Mesenchymal stem cell (in vitro differentiated cells and primary cell): Measurements from ENCODE around the gene IL1RL2.

ENCODE experiments used
- DNase-seq: peaks from one replicate; pipeline ENCODE4 v3.0.0-alpha.2; 2013
- H2AFZ ChIP-seq: one replicate; pipeline ENCODE4 v1.6.1; 2013; ENCODE audit warnings: low read depth, mild to moderate bottlenecking, control low read depth, inconsistent platforms, low read length, moderate library complexity
- H2AK5ac ChIP-seq: 2 replicates; pipeline ENCODE4 v1.6.1; 2013; ENCODE audit warnings: low read length, moderate library complexity, mild to moderate bottlenecking, inconsistent platforms; ENCODE audit not compliant: severe bottlenecking
- H2BK120ac ChIP-seq: one replicate; pipeline ENCODE4 v1.6.1; 2013; ENCODE audit warnings: low read depth, mild to moderate bottlenecking, inconsistent platforms, low read length, moderate library complexity
- H2BK12ac ChIP-seq, 2 experiments: one replicate each; pipeline ENCODE4 v1.6.1; 2013; ENCODE audit warnings: inconsistent platforms in 2 of 2, low read length in 2 of 2, mild to moderate bottlenecking in 2 of 2, moderate library complexity in 2 of 2, control low read depth in 1 of 2
- H2BK15ac ChIP-seq: one replicate; pipeline ENCODE4 v1.6.1; 2013; ENCODE audit warnings: mild to moderate bottlenecking, low read depth, inconsistent platforms; ENCODE audit not compliant: poor library complexity, severe bottlenecking
- H2BK5ac ChIP-seq: 2 replicates; pipeline ENCODE4 v1.6.1; 2013; ENCODE audit warnings: low read depth, mild to moderate bottlenecking, low read length, control low read depth, inconsistent platforms; ENCODE audit not compliant: poor library complexity, severe bottlenecking
- H3K14ac ChIP-seq, 2 experiments: one replicate each; pipeline ENCODE4 v1.6.1; 2013; ENCODE audit warnings: inconsistent platforms in 2 of 2, low read length in 2 of 2, control low read depth in 1 of 2, mild to moderate bottlenecking in 1 of 2, moderate library complexity in 1 of 2
- H3K18ac ChIP-seq, 2 experiments: one replicate each; pipeline ENCODE4 v1.6.1; 2013; ENCODE audit warnings: inconsistent platforms in 2 of 2, low read length in 2 of 2, control low read depth in 1 of 2, low read depth in 1 of 2, mild to moderate bottlenecking in 1 of 2
- H3K23ac ChIP-seq, 2 experiments: one replicate each; pipeline ENCODE4 v1.6.1; 2013; ENCODE audit warnings: inconsistent platforms in 2 of 2, low read length in 2 of 2, mild to moderate bottlenecking in 2 of 2, moderate library complexity in 2 of 2, control low read depth in 1 of 2
- H3K27ac ChIP-seq: 2 replicates; pipeline ENCODE4 v1.5.1; 2013; ENCODE audit warnings: mild to moderate bottlenecking, moderate library complexity, low read length, control low read depth, inconsistent platforms; ENCODE audit not compliant: poor library complexity, severe bottlenecking
- H3K27me3 ChIP-seq, 2 experiments: 2 replicates each; pipeline versions ENCODE4 v1.6.1 to v1.7.0; 2013; ENCODE audit warnings: low read length in 2 of 2, mild to moderate bottlenecking in 2 of 2, moderate library complexity in 2 of 2, control low read depth in 1 of 2, inconsistent platforms in 1 of 2; ENCODE audit not compliant: control insufficient read depth in 1 of 2, insufficient read depth in 1 of 2
- H3K36me3 ChIP-seq, 2 experiments: 2 replicates each; pipeline versions ENCODE4 v1.6.1 to v1.7.0; 2013; ENCODE audit warnings: low read length in 2 of 2, control low read depth in 1 of 2, inconsistent platforms in 1 of 2, low read depth in 1 of 2, mild to moderate bottlenecking in 1 of 2; ENCODE audit not compliant: insufficient read depth in 2 of 2, control insufficient read depth in 1 of 2
- H3K4ac ChIP-seq, 2 experiments: one replicate each; pipeline ENCODE4 v1.6.1; 2013; ENCODE audit warnings: inconsistent platforms in 2 of 2, low read length in 2 of 2, mild to moderate bottlenecking in 2 of 2, moderate library complexity in 2 of 2, control low read depth in 1 of 2, low read depth in 1 of 2
- H3K4me1 ChIP-seq: 2 replicates; pipeline ENCODE4 v1.6.1; 2013; ENCODE audit warnings: low read depth, low read length, control low read depth; ENCODE audit not compliant: control insufficient read depth, insufficient read depth
- H3K4me2 ChIP-seq: 2 replicates; pipeline ENCODE4 v1.6.1; 2013; ENCODE audit warnings: low read length, mild to moderate bottlenecking, inconsistent platforms; ENCODE audit not compliant: poor library complexity, severe bottlenecking
- H3K4me3 ChIP-seq, 2 experiments: 2 replicates each; pipeline versions ENCODE4 v1.5.1 to v1.7.0; 2013; ENCODE audit warnings: low read length in 2 of 2, mild to moderate bottlenecking in 2 of 2, control low read depth in 1 of 2, low read depth in 1 of 2; ENCODE audit not compliant: insufficient read depth in 1 of 2
- H3K79me1 ChIP-seq: replicated peaks from 2 replicates; pipeline ENCODE4 v1.6.1; 2013; ENCODE audit warnings: mild to moderate bottlenecking, control low read depth, low read length, inconsistent platforms; ENCODE audit not compliant: poor library complexity, severe bottlenecking
- H3K9ac ChIP-seq: 2 replicates; pipeline ENCODE4 v1.7.0; 2013; ENCODE audit warnings: mild to moderate bottlenecking, low read length, moderate library complexity
- H3K9me3 ChIP-seq: 2 replicates; pipeline ENCODE4 v1.7.0; 2013; ENCODE audit warnings: mild to moderate bottlenecking, low read length; ENCODE audit not compliant: control insufficient read depth
- H4K8ac ChIP-seq: one replicate; pipeline ENCODE4 v1.6.1; 2013; ENCODE audit warnings: inconsistent platforms, mild to moderate bottlenecking, low read length, moderate library complexity
- H4K91ac ChIP-seq: one replicate; pipeline ENCODE4 v1.6.1; 2013; ENCODE audit warnings: mild to moderate bottlenecking, low read length, inconsistent platforms
- WGBS: methylation state at CpG from one replicate; pipeline ENCODE4 v1.1.7; 2013; ENCODE audit warnings: mixed read lengths; 5-methylcytosine and 5-hydroxymethylcytosine counted together

IL1RL2 gene

DNA sequence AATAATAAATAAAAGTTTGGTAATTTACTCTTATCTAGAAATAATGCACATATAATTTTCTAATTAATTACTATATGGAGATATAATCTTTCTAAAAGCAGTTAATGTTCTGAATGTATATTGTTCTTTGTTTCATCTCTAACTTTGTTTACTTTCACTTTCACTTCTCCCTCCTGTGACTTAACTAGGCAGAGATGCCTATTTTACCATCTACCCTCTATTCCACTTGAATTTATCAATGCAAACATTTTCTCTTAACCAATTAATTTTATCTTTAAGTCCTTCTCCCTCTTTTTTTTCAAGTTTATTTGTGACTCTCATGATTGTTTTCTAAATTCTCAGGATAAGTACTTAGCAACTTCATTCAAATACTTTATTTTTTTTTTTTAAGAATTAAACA lies 69.5 kb downstream of the IL1RL2 start:
- DNase-seq = no peak
- H3K18ac ChIP-seq = no peak overlapping the region
- H3K9me3 ChIP-seq = no peaks in the 10 kb centered on the region
- H4K8ac ChIP-seq = no peak overlapping the region
- no peak overlapping the region for H3K23ac ChIP-seq
- H3K27me3 ChIP-seq = peaks cover 0 to 27% of the 10 kb centered on the region in 2 experiments
- H2BK15ac ChIP-seq = no peak overlapping the region
- H2BK120ac ChIP-seq = no peak overlapping the region
- no peak overlapping the region for H2AK5ac ChIP-seq
- no peaks in the 10 kb centered on the region for H3K79me1 ChIP-seq
- no peak overlapping the region for H3K4me2 ChIP-seq
- no peaks in the 10 kb centered on the region for H3K36me3 ChIP-seq
- peak overlapping the region; percentile 35 for H3K9ac ChIP-seq
- no peak overlapping the region for H2BK12ac ChIP-seq
- H3K14ac ChIP-seq = no peak overlapping the region
- no peak overlapping the region for H2AFZ ChIP-seq
- H4K91ac ChIP-seq = no peak overlapping the region
- H3K4me1 ChIP-seq = peaks cover 4% of the 10 kb centered on the region
- no peak overlapping the region for H3K4ac ChIP-seq
- H2BK5ac ChIP-seq = no peak overlapping the region
- no peak overlapping the region for H3K27ac ChIP-seq
- no peak overlapping the region for H3K4me3 ChIP-seq

- Histone ChIP-seq H2BK12ac (peak overlapping the region; percentile 34 to 95), H3K4ac (peak overlapping the region; percentile 15 to 35), H3K23ac (no peak overlapping the region), H4K91ac (peak overlapping the region; percentile 77), H4K8ac (peak overlapping the region; percentile 60), H2BK15ac (peak overlapping the region; percentile 92), H3K4me1 (peaks cover 4% of the 10 kb centered on the region), H3K27me3 (peaks cover 0 to 34% of the 10 kb centered on the region in 2 experiments), H3K9me3 (no peaks in the 10 kb centered on the region), H3K9ac (no peak overlapping the region), H3K18ac (peak overlapping the region; percentile 73 to 97), H3K4me2 (no peak overlapping the region), H3K79me1 (no peaks in the 10 kb centered on the region), H2BK5ac (peak overlapping the region; percentile 48), H2AFZ (no peak overlapping the region), H2AK5ac (no peak overlapping the region), H3K27ac (no peak overlapping the region), H2BK120ac (no peak overlapping the region), H3K36me3 (no peaks in the 10 kb centered on the region), H3K14ac (peak overlapping the region in 1 of 2 experiments; percentile 87), H3K4me3 (no peak overlapping the region)
- DNase-seq = no peak
- 97% methylated on average over 5 of the region's 5 CpGs for WGBS
These were observed 70.1 kb downstream of the IL1RL2 start for GRCh38 chr2:102256874-102257462.

DNA sequence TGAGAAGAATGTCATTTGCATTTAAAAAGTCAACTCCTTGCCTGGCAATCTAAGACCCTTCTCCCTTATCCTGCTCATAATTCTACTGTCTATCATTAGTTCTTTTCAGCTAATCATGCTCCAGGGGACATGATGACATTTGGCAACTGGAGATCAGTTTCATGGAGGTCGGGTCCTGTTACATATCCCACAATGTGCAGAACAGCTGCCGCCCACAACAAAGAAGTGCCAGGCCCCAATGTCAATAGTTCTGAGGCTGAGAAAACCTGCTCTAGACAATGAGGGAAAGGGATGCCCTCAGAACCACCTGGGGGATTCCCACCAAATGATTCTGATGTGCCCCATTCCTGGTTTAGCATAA lies 71.2 kb downstream of the IL1RL2 start:
- Histone ChIP-seq H3K9ac (no peak overlapping the region), H2BK120ac (no peak overlapping the region), H3K27me3 (peaks cover 0 to 36% of the 10 kb centered on the region in 2 experiments), H3K4me1 (peaks cover 4% of the 10 kb centered on the region), H3K79me1 (no peaks in the 10 kb centered on the region), H3K4ac (peak overlapping the region; percentile 42 to 78), H3K4me3 (no peak overlapping the region), H3K4me2 (no peak overlapping the region), H2AK5ac (peak overlapping the region; percentile 15), H2BK12ac (peak overlapping the region in 1 of 2 experiments; percentile 68), H2AFZ (no peak overlapping the region), H4K91ac (no peak overlapping the region), H2BK15ac (no peak overlapping the region), H4K8ac (no peak overlapping the region), H3K36me3 (no peaks in the 10 kb centered on the region), H2BK5ac (no peak overlapping the region), H3K14ac (no peak overlapping the region), H3K23ac (no peak overlapping the region), H3K27ac (peak overlapping the region; percentile 58), H3K18ac (peak overlapping the region in 1 of 2 experiments; percentile 43), H3K9me3 (no peaks in the 10 kb centered on the region)
- 83% methylated on average over 2 of the region's 2 CpGs for WGBS
- no peak for DNase-seq

DNA sequence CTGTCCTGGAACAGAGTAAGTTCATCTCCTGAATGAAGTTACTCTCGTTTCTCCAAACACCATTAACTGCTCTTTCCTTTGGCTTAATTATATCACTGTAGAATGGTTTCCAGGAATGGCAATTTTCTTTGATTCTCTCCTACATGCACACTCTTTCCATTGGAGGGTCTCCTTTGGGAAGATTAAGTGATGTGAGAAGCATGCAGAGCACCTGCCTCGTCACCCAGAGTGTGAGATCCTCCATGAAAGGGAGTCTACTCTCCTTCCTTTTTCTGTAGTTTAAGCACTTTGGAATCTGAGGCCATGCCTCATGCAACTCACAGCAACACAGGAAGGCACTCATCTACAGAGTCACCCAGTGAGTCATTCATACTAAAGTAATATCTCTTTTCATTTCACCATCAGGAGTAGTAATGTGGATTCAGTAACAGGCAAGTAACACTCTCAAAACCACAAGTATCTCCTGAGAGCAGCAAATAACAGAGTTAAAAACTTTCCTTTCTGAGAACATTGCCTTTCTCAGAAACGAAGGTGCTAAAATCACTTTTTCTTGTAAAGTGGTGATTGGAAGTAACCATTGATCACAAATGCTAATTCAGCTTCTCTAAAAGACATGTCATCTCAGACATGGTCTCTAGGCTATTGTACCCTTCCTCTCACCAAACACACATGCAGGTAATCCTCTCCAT lies 71.7 kb downstream of the IL1RL2 start:
- Histone ChIP-seq H4K91ac (no peak overlapping the region), H4K8ac (no peak overlapping the region), H3K14ac (no peak overlapping the region), H3K9ac (peak overlapping the region; percentile 23), H3K4me2 (no peak overlapping the region), H2BK12ac (no peak overlapping the region), H3K27ac (peak overlapping the region; percentile 58), H2BK15ac (no peak overlapping the region), H3K4me1 (peaks cover 4% of the 10 kb centered on the region), H2BK120ac (no peak overlapping the region), H3K36me3 (no peaks in the 10 kb centered on the region), H2AK5ac (peak overlapping the region; percentile 15), H3K9me3 (no peaks in the 10 kb centered on the region), H3K18ac (no peak overlapping the region), H3K27me3 (peaks cover 0 to 41% of the 10 kb centered on the region in 2 experiments), H3K4ac (peak overlapping the region in 1 of 2 experiments; percentile 42), H3K79me1 (no peaks in the 10 kb centered on the region), H2AFZ (no peak overlapping the region), H3K23ac (no peak overlapping the region), H3K4me3 (no peak overlapping the region), H2BK5ac (no peak overlapping the region)
- WGBS = 13% methylated on average over 2 of the region's 3 CpGs
- DNase-seq = peak; percentile 97
